Fibroblast of lung (primary cell): ENCODE results near the gene LGI2. TPM values are rescaled to one million over a fixed set of nuclear protein-coding genes. Genes with fewer than 3 reads are reported as not detected.

Source experiments
- DNase-seq, 2 donors: peaks; one replicate each; pipeline versions ENCODE4 v3.0.0 to v3.0.0-alpha.2; 2010; ENCODE audit warnings: low read depth in 2 of 2
- H2AFZ ChIP-seq: 2 replicates; pipeline ENCODE4 v1.5.1; 2012; ENCODE audit warnings: low read length, control low read depth, inconsistent platforms
- H3K27ac ChIP-seq: 2 replicates; pipeline ENCODE4 v1.5.1; 2011; ENCODE audit warnings: low read length, control low read depth; ENCODE audit not compliant: insufficient read depth
- H3K27me3 ChIP-seq: 2 replicates; pipeline ENCODE4 v1.5.1; 2011; ENCODE audit warnings: mild to moderate bottlenecking, low read length; ENCODE audit not compliant: control insufficient read depth, insufficient read depth
- H3K36me3 ChIP-seq: 2 replicates; pipeline ENCODE4 v1.5.1; 2011; ENCODE audit warnings: low read length; ENCODE audit not compliant: control insufficient read depth, insufficient read depth
- H3K4me1 ChIP-seq: 2 replicates; pipeline ENCODE4 v1.5.1; 2011; ENCODE audit warnings: low read length; ENCODE audit not compliant: control insufficient read depth, insufficient read depth; ENCODE audit errors: extremely low read depth
- H3K4me2 ChIP-seq: 2 replicates; pipeline ENCODE4 v1.5.1; 2011; ENCODE audit warnings: low read length, control low read depth; ENCODE audit not compliant: insufficient read depth; ENCODE audit errors: extremely low read depth
- H3K4me3 ChIP-seq, 4 experiments: fragments of 200-600 bp in 1 of 4; sonication (generic) in 1 of 4; replicated peaks in 1 of 4; 2 replicates each; pipeline ENCODE4 v1.5.1; 2011 to 2016; ENCODE audit warnings: low read length in 4 of 4, low read depth in 3 of 4, mild to moderate bottlenecking in 3 of 4, control low read depth in 2 of 4, inconsistent platforms in 1 of 4, mixed read lengths in 1 of 4; ENCODE audit not compliant: insufficient read depth in 1 of 4; ENCODE audit errors: control extremely low read depth in 1 of 4
- H3K79me2 ChIP-seq: 2 replicates; pipeline ENCODE4 v1.5.1; 2012; ENCODE audit warnings: mild to moderate bottlenecking, low read length, inconsistent platforms; ENCODE audit not compliant: control insufficient read depth, insufficient read depth
- H3K9ac ChIP-seq: 2 replicates; pipeline ENCODE4 v1.5.1; 2011; ENCODE audit warnings: mild to moderate bottlenecking, low read length, control low read depth; ENCODE audit not compliant: insufficient read depth
- H3K9me3 ChIP-seq: 2 replicates; pipeline ENCODE4 v1.5.1; 2012; ENCODE audit warnings: low read depth, low read length; ENCODE audit not compliant: control insufficient read depth, insufficient read depth
- H4K20me1 ChIP-seq: 2 replicates; pipeline ENCODE4 v1.5.1; 2011; ENCODE audit warnings: low read length; ENCODE audit not compliant: control insufficient read depth, insufficient read depth; ENCODE audit errors: extremely low read depth
- EZH2 ChIP-seq: IDR thresholded peaks from 2 replicates; pipeline ENCODE4 v1.5.1; 2012; ENCODE audit warnings: low read length, control low read depth, mild to moderate bottlenecking; ENCODE audit errors: missing control alignments
- polyA plus RNA-seq, 2 donors: library from polyadenylated mRNA; depleted of rRNA in 1 of 2; stranded (reverse) in 1 of 2; unstranded in 1 of 2; fragments of >200 nt; gene quantifications; 2 replicates each; pipeline ENCODE4 v1.2.1, GENCODE V29; 2011 to 2012; ENCODE audit warnings: missing spikeins in 1 of 2
- total RNA-seq: library from RNA; depleted of rRNA; stranded (reverse); fragments of >200 nt; gene quantifications from 2 replicates; pipeline ENCODE4 v1.2.1, GENCODE V29; 2014
- TF ChIP-seq, protein P1 (sequence below), 2 donors: IDR thresholded peaks in 1 of 2; conservative IDR thresholded peaks in 1 of 2; 1 replicate in 1 of 2; 2 replicates in 1 of 2; pipeline ENCODE4 v1.5.1; 2011 to 2012; ENCODE audit warnings: low read length in 2 of 2, control low read depth in 1 of 2, inconsistent platforms in 1 of 2, low read depth in 1 of 2, mild to moderate bottlenecking in 1 of 2

LGI2 gene
- total and polyA plus RNA-seq, 2 donors (not counting 1 experiment from before 2014, with no cell fraction given) = under 0.01 TPM; not detected in 1

DNA sequence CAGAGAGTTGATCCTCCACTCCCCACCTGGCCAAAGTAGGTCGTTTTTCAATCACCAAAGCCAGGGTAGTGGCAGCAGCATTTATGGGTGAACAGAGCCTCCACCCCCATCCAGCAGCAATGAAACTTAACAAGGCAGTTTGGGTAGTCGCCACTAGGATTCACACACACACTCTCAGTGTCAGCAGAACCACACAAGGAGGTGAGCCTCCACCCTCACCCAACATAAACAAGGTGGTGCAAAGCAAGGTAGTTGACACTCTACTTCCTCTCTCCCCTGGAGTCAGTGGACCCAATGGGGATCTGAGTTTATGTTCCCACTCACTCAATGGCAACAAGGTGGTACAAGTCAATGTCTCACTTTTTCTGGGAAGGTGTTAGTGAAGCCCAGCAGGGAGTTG, 67.5 kb downstream of the LGI2 start:
- TF ChIP-seq, protein P1, sequence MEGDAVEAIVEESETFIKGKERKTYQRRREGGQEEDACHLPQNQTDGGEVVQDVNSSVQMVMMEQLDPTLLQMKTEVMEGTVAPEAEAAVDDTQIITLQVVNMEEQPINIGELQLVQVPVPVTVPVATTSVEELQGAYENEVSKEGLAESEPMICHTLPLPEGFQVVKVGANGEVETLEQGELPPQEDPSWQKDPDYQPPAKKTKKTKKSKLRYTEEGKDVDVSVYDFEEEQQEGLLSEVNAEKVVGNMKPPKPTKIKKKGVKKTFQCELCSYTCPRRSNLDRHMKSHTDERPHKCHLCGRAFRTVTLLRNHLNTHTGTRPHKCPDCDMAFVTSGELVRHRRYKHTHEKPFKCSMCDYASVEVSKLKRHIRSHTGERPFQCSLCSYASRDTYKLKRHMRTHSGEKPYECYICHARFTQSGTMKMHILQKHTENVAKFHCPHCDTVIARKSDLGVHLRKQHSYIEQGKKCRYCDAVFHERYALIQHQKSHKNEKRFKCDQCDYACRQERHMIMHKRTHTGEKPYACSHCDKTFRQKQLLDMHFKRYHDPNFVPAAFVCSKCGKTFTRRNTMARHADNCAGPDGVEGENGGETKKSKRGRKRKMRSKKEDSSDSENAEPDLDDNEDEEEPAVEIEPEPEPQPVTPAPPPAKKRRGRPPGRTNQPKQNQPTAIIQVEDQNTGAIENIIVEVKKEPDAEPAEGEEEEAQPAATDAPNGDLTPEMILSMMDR (conservative IDR thresholded peaks at IDR 0.05 in 1 of 2, IDR thresholded peaks at IDR 0.05 in 1 of 2; ENCODE audit: low read depth in 1 of 2, low read length in 2 of 2) = no peak
- TF ChIP-seq EZH2 = no peak
- H3K9me3 ChIP-seq = no peaks in the 10 kb centered on the region
- no peaks in the 10 kb centered on the region for H3K36me3 ChIP-seq

DNA sequence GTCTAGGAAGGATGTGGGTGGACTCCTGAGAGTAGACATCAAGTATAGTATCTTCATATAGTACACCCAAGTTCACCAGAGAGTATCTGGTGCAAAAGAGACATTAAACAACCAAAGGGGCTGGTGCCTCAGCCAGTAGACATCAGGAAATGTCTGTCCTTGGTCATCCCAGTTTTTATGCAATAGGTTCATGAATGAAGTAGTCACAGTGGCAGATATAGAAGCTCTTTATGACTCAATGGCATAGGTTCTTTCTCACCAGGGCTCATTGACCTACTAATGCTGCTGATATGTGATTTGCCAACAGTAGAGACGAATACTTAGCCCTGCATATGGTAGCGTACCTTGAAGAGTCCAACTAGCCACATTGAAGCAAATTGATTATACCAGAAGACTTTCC, 72.9 kb downstream of the LGI2 start:
- no peak overlapping the region for H3K4me2 ChIP-seq
- H3K36me3 ChIP-seq = no peaks in the 10 kb centered on the region
- H3K9me3 ChIP-seq = no peaks in the 10 kb centered on the region
- no peak overlapping the region for H3K4me3 ChIP-seq
- H3K79me2 ChIP-seq = no peaks in the 10 kb centered on the region
- H3K27me3 ChIP-seq = no peaks in the 10 kb centered on the region
- H3K4me1 ChIP-seq = no peaks in the 10 kb centered on the region
- H4K20me1 ChIP-seq = no peaks in the 10 kb centered on the region
- no peak overlapping the region for H3K27ac ChIP-seq
- H2AFZ ChIP-seq = no peak overlapping the region
- TF ChIP-seq, protein P1 (conservative IDR thresholded peaks at IDR 0.05 in 1 of 2, IDR thresholded peaks at IDR 0.05 in 1 of 2; ENCODE audit: low read depth in 1 of 2, low read length in 2 of 2) = no peak
- TF ChIP-seq EZH2 = no peak
- DNase-seq = no peak
- no peak overlapping the region for H3K9ac ChIP-seq

More for the DNA sequence above, 67.5 kb downstream of the LGI2 start:
- no peak for DNase-seq
- Histone ChIP-seq H3K27me3 (no peaks in the 10 kb centered on the region), H3K4me2 (no peak overlapping the region), H2AFZ (no peak overlapping the region), H3K79me2 (no peaks in the 10 kb centered on the region), H3K4me1 (no peaks in the 10 kb centered on the region), H3K9ac (no peak overlapping the region), H3K27ac (no peak overlapping the region), H3K4me3 (no peak overlapping the region), H4K20me1 (no peaks in the 10 kb centered on the region)

DNA sequence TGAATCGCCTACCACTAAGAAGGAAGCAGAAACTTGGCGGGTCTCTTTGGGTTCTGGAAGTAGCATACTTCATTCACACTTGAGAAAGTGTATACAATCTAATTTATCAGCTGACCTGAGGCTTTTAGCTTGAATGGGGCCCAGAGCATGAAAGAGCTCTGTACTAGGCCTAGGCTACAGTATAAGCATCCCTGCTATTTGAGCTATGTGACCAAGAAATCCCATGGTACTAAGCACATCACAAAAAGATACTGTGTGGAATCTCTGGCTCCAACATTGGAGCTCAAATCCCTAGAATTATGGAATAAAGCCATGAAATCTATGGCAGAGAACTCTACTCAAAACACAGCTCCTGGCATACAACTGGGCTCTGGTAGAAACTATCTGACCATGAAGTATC, 74.0 kb downstream of the LGI2 start:
- no peak overlapping the region for H3K4me2 ChIP-seq
- H3K4me3 ChIP-seq = no peak overlapping the region
- H3K9ac ChIP-seq = no peak overlapping the region
- no peak overlapping the region for H3K27ac ChIP-seq
- no peak overlapping the region for H2AFZ ChIP-seq
- H3K9me3 ChIP-seq = no peaks in the 10 kb centered on the region
- H3K27me3 ChIP-seq = no peaks in the 10 kb centered on the region
- no peak for DNase-seq
- no peaks in the 10 kb centered on the region for H3K4me1 ChIP-seq
- H4K20me1 ChIP-seq = no peaks in the 10 kb centered on the region
- no peaks in the 10 kb centered on the region for H3K36me3 ChIP-seq
- TF ChIP-seq, protein P1 (conservative IDR thresholded peaks at IDR 0.05 in 1 of 2, IDR thresholded peaks at IDR 0.05 in 1 of 2; ENCODE audit: low read depth in 1 of 2, low read length in 2 of 2) = no peak
- TF ChIP-seq EZH2 = no peak
- no peaks in the 10 kb centered on the region for H3K79me2 ChIP-seq
